ENCODE measurements around the gene EXOSC10.

DNA sequence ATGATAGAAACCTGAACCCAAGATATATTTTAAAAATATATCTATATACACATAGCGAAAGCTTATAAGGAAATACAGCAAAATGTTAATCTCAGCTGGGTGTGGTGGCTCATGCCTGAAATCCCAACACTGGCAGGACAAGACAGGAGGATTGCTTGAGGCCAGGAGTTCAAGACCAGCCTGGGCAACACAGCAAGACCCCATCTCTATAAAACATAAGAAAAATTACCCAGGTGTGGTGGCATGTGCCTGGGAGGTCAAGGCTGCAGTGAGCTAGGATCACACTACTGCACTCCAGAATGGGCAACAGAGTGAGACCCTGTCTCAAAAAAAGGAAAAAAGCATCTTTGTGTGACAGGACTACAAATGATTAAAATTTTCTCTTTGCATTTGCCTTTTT lies 33.9 kb downstream of the EXOSC10 start:
- TF ChIP-seq, protein P1, sequence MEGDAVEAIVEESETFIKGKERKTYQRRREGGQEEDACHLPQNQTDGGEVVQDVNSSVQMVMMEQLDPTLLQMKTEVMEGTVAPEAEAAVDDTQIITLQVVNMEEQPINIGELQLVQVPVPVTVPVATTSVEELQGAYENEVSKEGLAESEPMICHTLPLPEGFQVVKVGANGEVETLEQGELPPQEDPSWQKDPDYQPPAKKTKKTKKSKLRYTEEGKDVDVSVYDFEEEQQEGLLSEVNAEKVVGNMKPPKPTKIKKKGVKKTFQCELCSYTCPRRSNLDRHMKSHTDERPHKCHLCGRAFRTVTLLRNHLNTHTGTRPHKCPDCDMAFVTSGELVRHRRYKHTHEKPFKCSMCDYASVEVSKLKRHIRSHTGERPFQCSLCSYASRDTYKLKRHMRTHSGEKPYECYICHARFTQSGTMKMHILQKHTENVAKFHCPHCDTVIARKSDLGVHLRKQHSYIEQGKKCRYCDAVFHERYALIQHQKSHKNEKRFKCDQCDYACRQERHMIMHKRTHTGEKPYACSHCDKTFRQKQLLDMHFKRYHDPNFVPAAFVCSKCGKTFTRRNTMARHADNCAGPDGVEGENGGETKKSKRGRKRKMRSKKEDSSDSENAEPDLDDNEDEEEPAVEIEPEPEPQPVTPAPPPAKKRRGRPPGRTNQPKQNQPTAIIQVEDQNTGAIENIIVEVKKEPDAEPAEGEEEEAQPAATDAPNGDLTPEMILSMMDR (conservative IDR thresholded peaks at IDR 0.05; ENCODE audit: low read depth in 2 of 2) = no peak
- no peak for TF ChIP-seq EZH2phosphoT487 (IDR thresholded peaks at IDR 0.05; ENCODE audit: unreplicated experiment)
- TF ChIP-seq POLR2AphosphoS5 (IDR thresholded peaks at IDR 0.05; ENCODE audit: low read depth) = no peak
- TF ChIP-seq CREB1 (CRISPR knock-in tag; IDR thresholded peaks at IDR 0.05; ENCODE audit: low read depth) = no peak
- TF ChIP-seq, protein P2, sequence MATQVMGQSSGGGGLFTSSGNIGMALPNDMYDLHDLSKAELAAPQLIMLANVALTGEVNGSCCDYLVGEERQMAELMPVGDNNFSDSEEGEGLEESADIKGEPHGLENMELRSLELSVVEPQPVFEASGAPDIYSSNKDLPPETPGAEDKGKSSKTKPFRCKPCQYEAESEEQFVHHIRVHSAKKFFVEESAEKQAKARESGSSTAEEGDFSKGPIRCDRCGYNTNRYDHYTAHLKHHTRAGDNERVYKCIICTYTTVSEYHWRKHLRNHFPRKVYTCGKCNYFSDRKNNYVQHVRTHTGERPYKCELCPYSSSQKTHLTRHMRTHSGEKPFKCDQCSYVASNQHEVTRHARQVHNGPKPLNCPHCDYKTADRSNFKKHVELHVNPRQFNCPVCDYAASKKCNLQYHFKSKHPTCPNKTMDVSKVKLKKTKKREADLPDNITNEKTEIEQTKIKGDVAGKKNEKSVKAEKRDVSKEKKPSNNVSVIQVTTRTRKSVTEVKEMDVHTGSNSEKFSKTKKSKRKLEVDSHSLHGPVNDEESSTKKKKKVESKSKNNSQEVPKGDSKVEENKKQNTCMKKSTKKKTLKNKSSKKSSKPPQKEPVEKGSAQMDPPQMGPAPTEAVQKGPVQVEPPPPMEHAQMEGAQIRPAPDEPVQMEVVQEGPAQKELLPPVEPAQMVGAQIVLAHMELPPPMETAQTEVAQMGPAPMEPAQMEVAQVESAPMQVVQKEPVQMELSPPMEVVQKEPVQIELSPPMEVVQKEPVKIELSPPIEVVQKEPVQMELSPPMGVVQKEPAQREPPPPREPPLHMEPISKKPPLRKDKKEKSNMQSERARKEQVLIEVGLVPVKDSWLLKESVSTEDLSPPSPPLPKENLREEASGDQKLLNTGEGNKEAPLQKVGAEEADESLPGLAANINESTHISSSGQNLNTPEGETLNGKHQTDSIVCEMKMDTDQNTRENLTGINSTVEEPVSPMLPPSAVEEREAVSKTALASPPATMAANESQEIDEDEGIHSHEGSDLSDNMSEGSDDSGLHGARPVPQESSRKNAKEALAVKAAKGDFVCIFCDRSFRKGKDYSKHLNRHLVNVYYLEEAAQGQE (IDR thresholded peaks at IDR 0.05; ENCODE audit: unreplicated experiment) = no peak
- no peak for TF ChIP-seq EZH2 (IDR thresholded peaks at IDR 0.05; ENCODE audit: low read depth, unreplicated experiment)
- TF ChIP-seq JUNB (IDR thresholded peaks at IDR 0.05; ENCODE audit: unreplicated experiment) = no peak
- no peak for TF ChIP-seq STAT1 (IDR thresholded peaks at IDR 0.05; ENCODE audit: unreplicated experiment)
- TF ChIP-seq ZNF114 (CRISPR knock-in tag; IDR thresholded peaks at IDR 0.05) = no peak
- TF ChIP-seq, protein P3, sequence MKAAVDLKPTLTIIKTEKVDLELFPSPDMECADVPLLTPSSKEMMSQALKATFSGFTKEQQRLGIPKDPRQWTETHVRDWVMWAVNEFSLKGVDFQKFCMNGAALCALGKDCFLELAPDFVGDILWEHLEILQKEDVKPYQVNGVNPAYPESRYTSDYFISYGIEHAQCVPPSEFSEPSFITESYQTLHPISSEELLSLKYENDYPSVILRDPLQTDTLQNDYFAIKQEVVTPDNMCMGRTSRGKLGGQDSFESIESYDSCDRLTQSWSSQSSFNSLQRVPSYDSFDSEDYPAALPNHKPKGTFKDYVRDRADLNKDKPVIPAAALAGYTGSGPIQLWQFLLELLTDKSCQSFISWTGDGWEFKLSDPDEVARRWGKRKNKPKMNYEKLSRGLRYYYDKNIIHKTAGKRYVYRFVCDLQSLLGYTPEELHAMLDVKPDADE (IDR thresholded peaks at IDR 0.05) = no peak
- TF ChIP-seq, protein P4, sequence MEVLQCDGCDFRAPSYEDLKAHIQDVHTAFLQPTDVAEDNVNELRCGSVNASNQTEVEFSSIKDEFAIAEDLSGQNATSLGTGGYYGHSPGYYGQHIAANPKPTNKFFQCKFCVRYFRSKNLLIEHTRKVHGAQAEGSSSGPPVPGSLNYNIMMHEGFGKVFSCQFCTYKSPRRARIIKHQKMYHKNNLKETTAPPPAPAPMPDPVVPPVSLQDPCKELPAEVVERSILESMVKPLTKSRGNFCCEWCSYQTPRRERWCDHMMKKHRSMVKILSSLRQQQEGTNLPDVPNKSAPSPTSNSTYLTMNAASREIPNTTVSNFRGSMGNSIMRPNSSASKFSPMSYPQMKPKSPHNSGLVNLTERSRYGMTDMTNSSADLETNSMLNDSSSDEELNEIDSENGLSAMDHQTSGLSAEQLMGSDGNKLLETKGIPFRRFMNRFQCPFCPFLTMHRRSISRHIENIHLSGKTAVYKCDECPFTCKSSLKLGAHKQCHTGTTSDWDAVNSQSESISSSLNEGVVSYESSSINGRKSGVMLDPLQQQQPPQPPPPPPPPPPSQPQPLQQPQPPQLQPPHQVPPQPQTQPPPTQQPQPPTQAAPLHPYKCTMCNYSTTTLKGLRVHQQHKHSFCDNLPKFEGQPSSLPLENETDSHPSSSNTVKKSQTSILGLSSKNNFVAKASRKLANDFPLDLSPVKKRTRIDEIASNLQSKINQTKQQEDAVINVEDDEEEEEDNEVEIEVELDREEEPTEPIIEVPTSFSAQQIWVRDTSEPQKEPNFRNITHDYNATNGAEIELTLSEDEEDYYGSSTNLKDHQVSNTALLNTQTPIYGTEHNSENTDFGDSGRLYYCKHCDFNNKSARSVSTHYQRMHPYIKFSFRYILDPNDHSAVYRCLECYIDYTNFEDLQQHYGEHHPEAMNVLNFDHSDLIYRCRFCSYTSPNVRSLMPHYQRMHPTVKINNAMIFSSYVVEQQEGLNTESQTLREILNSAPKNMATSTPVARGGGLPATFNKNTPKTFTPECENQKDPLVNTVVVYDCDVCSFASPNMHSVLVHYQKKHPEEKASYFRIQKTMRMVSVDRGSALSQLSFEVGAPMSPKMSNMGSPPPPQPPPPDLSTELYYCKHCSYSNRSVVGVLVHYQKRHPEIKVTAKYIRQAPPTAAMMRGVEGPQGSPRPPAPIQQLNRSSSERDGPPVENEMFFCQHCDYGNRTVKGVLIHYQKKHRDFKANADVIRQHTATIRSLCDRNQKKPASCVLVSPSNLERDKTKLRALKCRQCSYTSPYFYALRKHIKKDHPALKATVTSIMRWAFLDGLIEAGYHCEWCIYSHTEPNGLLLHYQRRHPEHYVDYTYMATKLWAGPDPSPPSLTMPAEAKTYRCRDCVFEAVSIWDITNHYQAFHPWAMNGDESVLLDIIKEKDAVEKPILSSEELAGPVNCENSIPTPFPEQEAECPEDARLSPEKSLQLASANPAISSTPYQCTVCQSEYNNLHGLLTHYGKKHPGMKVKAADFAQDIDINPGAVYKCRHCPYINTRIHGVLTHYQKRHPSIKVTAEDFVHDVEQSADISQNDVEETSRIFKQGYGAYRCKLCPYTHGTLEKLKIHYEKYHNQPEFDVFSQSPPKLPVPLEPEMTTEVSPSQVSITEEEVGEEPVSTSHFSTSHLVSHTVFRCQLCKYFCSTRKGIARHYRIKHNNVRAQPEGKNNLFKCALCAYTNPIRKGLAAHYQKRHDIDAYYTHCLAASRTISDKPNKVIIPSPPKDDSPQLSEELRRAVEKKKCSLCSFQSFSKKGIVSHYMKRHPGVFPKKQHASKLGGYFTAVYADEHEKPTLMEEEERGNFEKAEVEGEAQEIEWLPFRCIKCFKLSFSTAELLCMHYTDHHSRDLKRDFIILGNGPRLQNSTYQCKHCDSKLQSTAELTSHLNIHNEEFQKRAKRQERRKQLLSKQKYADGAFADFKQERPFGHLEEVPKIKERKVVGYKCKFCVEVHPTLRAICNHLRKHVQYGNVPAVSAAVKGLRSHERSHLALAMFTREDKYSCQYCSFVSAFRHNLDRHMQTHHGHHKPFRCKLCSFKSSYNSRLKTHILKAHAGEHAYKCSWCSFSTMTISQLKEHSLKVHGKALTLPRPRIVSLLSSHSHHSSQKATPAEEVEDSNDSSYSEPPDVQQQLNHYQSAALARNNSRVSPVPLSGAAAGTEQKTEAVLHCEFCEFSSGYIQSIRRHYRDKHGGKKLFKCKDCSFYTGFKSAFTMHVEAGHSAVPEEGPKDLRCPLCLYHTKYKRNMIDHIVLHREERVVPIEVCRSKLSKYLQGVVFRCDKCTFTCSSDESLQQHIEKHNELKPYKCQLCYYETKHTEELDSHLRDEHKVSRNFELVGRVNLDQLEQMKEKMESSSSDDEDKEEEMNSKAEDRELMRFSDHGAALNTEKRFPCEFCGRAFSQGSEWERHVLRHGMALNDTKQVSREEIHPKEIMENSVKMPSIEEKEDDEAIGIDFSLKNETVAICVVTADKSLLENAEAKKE (CRISPR knock-in tag; IDR thresholded peaks at IDR 0.05) = no peak
- TF ChIP-seq NANOG (IDR thresholded peaks at IDR 0.05; ENCODE audit: borderline replicate concordance) = no peak
